MCF 10A (cell line): ENCODE measurements around the gene ZSWIM8. TPM values are rescaled to one million over a fixed set of nuclear protein-coding genes. Genes with fewer than 3 reads are reported as not detected.

Experiments
- BruUV-seq: library from RNA; stranded (reverse); fragments of 400-500 nt; replicated peaks from 2 replicates; lab custom pipeline; 2021; lab: Mats Ljungman, UMichigan
- CTCF ChIA-PET: fragments of 300-600 bp; sonication (Branson Sonifier 250); formaldehyde crosslinking; extraction: SDS; loops from one replicate; lab custom pipeline; 2021; ENCODE audit warnings: antibody characterized with exemption, inconsistent platforms; lab: Yijun Ruan, JAX
- POLR2A ChIA-PET: fragments of 300-600, 350-650 bp; sonication (Branson Sonifier 250); formaldehyde crosslinking; extraction: SDS; loops from one replicate; lab custom pipeline; 2020; ENCODE audit warnings: antibody characterized with exemption, inconsistent platforms; lab: Yijun Ruan, JAX
- DNase-seq: peaks from one replicate; pipeline ENCODE4 v3.0.0-alpha.2; 2018; ENCODE audit not compliant: unreplicated experiment
- H3K27ac Mint-ChIP-seq: one replicate; pipeline ENCODE4 v1.8.0; 2022; ENCODE audit warnings: mild to moderate bottlenecking, low read depth, mixed read lengths; ENCODE audit not compliant: unreplicated experiment
- H3K27me3 Mint-ChIP-seq: one replicate; pipeline ENCODE4 v1.8.0; 2022; ENCODE audit warnings: mixed read lengths; ENCODE audit not compliant: insufficient read depth, unreplicated experiment
- H3K36me3 Mint-ChIP-seq: one replicate; pipeline ENCODE4 v1.8.0; 2022; ENCODE audit warnings: mild to moderate bottlenecking, moderate library complexity, mixed read lengths; ENCODE audit not compliant: insufficient read depth, unreplicated experiment
- H3K4me1 Mint-ChIP-seq: one replicate; pipeline ENCODE4 v1.8.0; 2022; ENCODE audit warnings: mixed read lengths; ENCODE audit not compliant: insufficient read depth, unreplicated experiment
- H3K4me3 Mint-ChIP-seq: one replicate; pipeline ENCODE4 v1.8.0; 2022; ENCODE audit warnings: mild to moderate bottlenecking, moderate library complexity, mixed read lengths; ENCODE audit not compliant: unreplicated experiment
- H3K9me3 Mint-ChIP-seq: one replicate; pipeline ENCODE4 v1.8.0; 2022; ENCODE audit warnings: mixed read lengths; ENCODE audit not compliant: unreplicated experiment
- CTCF ChIP-seq: fragments of 200-600 bp; IDR thresholded peaks from one replicate; pipeline ENCODE4 v1.8.0; 2022; ENCODE audit warnings: antibody characterized with exemption, mild to moderate bottlenecking; ENCODE audit not compliant: unreplicated experiment
- intact Hi-C: fragments of 100-400 bp; cut with micrococcal nuclease; formaldehyde crosslinking; loops from 2 replicates; pipeline ENCODE4 v1.14.1; 2022
- total RNA-seq: library from RNA; stranded (reverse); gene quantifications from 2 replicates; pipeline ENCODE4 v1.2.3, GENCODE V29; 2022

Gene ZSWIM8
- total RNA-seq, 1 experiment from 2014 or later: 84.2 TPM

GRCh38 chr10:73819081-73819480 lies 33.7 kb downstream of the ZSWIM8 start:
- no TSS peak for BruUV-seq
- intact Hi-C loops: no loop called here
- no peak for TF ChIP-seq CTCF
- ChIA-PET CTCF (interaction anchor here (0.9 to 2.2 kb wide), 8 partner anchors 10 to 122 kb away, joined by 3 to 10 read pairs (median 4); no protein-coding TSS in a partner anchor), POLR2A (interaction anchor here (0.9 to 2.4 kb wide), 6 partner anchors 8 to 88 kb away, joined by 3 to 7 read pairs (median 4); no protein-coding TSS in a partner anchor)
- no peak overlapping the region for H3K27ac Mint-ChIP-seq
- no peaks in the 10 kb centered on the region for H3K27me3 Mint-ChIP-seq
- H3K36me3 Mint-ChIP-seq: peaks cover 12% of the 10 kb centered on the region
- no peak overlapping the region for H3K4me3 Mint-ChIP-seq
- H3K9me3 Mint-ChIP-seq: no peaks in the 10 kb centered on the region
- no peak for DNase-seq
- H3K4me1 Mint-ChIP-seq: peaks cover 38% of the 10 kb centered on the region

DNA sequence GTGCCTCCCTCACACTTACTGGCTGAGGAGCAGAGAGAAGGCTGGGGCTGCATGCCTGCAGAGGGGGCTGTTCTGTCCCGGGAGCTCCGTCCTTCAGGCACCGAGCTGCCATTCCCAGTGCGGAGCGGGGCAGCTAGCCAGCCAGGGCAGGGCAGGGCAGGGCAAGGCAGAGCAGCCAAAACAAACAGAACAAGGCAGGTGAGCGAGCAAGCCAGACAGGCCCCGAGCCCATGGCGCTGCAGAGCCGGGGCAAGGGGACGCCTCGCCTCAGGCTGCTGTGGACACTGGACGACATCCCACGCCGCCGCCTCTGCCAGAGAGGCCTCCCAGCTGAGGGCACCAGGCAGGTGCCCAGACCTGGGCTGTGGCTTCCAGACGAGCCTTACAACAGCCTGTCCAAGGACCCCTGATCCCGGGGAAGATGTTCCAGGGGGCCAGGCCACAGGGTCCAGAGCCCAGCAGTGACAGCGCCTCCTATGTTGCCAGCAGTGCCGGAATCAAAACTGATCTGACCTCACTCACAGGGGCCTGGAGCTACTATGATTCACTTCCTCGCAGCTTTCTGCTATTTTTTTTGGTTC lies 34.2 kb downstream of the ZSWIM8 start:
- intact Hi-C loops: no loop called here
- Mint-ChIP-seq H3K27ac (peak overlapping the region; percentile 84), H3K27me3 (no peaks in the 10 kb centered on the region), H3K36me3 (peaks cover 12% of the 10 kb centered on the region), H3K4me3 (no peak overlapping the region), H3K4me1 (peaks cover 38% of the 10 kb centered on the region), H3K9me3 (no peaks in the 10 kb centered on the region)
- DNase-seq: peak; percentile 86
- BruUV-seq: no TSS peak
- peak; percentile 19 for TF ChIP-seq CTCF
- POLR2A ChIA-PET: interaction anchor here (0.6 to 2.4 kb wide), 9 partner anchors 9 to 181 kb away, joined by 3 to 7 read pairs (median 4); no protein-coding TSS in a partner anchor
- CTCF ChIA-PET: interaction anchor here (0.6 to 2.2 kb wide), 10 partner anchors 9 to 121 kb away, joined by 3 to 10 read pairs (median 4); no protein-coding TSS in a partner anchor

GRCh38 chr10:73823391-73823790 lies 38.0 kb downstream of the ZSWIM8 start:
- H3K4me3 Mint-ChIP-seq: no peak overlapping the region
- H3K9me3 Mint-ChIP-seq: no peaks in the 10 kb centered on the region
- H3K27me3 Mint-ChIP-seq: no peaks in the 10 kb centered on the region
- TF ChIP-seq CTCF: no peak
- BruUV-seq: no TSS peak
- ChIA-PET POLR2A (no interaction called here), CTCF (interaction anchor here (0.6 kb wide), 1 partner anchor 438 kb away, joined by 3 read pairs; no protein-coding TSS in a partner anchor)
- H3K36me3 Mint-ChIP-seq: peaks cover 4% of the 10 kb centered on the region
- H3K4me1 Mint-ChIP-seq: peaks cover 35% of the 10 kb centered on the region
- intact Hi-C loops: no loop called here
- no peak overlapping the region for H3K27ac Mint-ChIP-seq
- no peak for DNase-seq

GRCh38 chr10:73824146-73824725 lies 38.8 kb downstream of the ZSWIM8 start:
- no peaks in the 10 kb centered on the region for H3K27me3 Mint-ChIP-seq
- DNase-seq: no peak
- intact Hi-C loops: no loop called here
- H3K4me3 Mint-ChIP-seq: no peak overlapping the region
- POLR2A ChIA-PET: no interaction called here
- BruUV-seq: no TSS peak
- TF ChIP-seq CTCF: no peak
- no peaks in the 10 kb centered on the region for H3K9me3 Mint-ChIP-seq
- H3K4me1 Mint-ChIP-seq: peaks cover 26% of the 10 kb centered on the region
- CTCF ChIA-PET: interaction anchor here (0.7 kb wide), 1 partner anchor 1965 kb away, joined by 3 read pairs; no protein-coding TSS in a partner anchor
- H3K36me3 Mint-ChIP-seq: peaks cover 4% of the 10 kb centered on the region
- H3K27ac Mint-ChIP-seq: no peak overlapping the region
